Epithelial cell of esophagus (primary cell): ENCODE measurements around the gene FOXD1.
A peak's percentile ranks its signal among the peaks of the same experiment; 100 is the strongest.

ENCODE experiments used
- DNase-seq: peaks from one replicate; pipeline ENCODE4 v3.0.0; 2010; ENCODE audit warnings: low read depth
- H3K4me3 ChIP-seq: 2 replicates; pipeline ENCODE4 v1.5.1; 2011; ENCODE audit warnings: mild to moderate bottlenecking, low read length, control low read depth
- TF ChIP-seq, protein P1 (sequence below): IDR thresholded peaks from 2 replicates; pipeline ENCODE4 v1.5.1; 2011; ENCODE audit warnings: low read depth, mild to moderate bottlenecking, low read length, control low read depth, inconsistent platforms; ENCODE audit not compliant: insufficient read depth; ENCODE audit errors: missing control alignments

Gene FOXD1

DNA sequence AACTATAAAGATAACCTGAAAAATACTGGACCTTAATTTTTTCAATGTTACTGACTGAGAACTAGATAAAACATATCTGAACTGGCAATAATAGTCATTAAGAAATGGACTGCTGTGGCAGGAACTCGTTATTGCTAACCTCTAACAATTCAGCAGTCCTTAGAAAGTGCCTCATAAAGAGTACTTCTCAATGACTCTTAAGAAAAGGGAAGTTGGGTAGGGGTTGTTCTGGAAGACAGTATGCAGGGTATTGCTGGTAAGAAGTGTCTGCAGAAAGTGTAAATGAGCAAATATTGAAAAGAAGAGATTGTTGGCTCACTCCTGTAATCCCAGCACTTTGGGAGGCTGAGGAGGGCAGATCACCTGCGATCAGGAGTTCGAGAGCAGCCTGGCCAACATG lies 27.9 kb downstream of the FOXD1 start:
- no peak overlapping the region for H3K4me3 ChIP-seq
- DNase-seq: no peak
- TF ChIP-seq, protein P1, sequence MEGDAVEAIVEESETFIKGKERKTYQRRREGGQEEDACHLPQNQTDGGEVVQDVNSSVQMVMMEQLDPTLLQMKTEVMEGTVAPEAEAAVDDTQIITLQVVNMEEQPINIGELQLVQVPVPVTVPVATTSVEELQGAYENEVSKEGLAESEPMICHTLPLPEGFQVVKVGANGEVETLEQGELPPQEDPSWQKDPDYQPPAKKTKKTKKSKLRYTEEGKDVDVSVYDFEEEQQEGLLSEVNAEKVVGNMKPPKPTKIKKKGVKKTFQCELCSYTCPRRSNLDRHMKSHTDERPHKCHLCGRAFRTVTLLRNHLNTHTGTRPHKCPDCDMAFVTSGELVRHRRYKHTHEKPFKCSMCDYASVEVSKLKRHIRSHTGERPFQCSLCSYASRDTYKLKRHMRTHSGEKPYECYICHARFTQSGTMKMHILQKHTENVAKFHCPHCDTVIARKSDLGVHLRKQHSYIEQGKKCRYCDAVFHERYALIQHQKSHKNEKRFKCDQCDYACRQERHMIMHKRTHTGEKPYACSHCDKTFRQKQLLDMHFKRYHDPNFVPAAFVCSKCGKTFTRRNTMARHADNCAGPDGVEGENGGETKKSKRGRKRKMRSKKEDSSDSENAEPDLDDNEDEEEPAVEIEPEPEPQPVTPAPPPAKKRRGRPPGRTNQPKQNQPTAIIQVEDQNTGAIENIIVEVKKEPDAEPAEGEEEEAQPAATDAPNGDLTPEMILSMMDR: no peak

DNA sequence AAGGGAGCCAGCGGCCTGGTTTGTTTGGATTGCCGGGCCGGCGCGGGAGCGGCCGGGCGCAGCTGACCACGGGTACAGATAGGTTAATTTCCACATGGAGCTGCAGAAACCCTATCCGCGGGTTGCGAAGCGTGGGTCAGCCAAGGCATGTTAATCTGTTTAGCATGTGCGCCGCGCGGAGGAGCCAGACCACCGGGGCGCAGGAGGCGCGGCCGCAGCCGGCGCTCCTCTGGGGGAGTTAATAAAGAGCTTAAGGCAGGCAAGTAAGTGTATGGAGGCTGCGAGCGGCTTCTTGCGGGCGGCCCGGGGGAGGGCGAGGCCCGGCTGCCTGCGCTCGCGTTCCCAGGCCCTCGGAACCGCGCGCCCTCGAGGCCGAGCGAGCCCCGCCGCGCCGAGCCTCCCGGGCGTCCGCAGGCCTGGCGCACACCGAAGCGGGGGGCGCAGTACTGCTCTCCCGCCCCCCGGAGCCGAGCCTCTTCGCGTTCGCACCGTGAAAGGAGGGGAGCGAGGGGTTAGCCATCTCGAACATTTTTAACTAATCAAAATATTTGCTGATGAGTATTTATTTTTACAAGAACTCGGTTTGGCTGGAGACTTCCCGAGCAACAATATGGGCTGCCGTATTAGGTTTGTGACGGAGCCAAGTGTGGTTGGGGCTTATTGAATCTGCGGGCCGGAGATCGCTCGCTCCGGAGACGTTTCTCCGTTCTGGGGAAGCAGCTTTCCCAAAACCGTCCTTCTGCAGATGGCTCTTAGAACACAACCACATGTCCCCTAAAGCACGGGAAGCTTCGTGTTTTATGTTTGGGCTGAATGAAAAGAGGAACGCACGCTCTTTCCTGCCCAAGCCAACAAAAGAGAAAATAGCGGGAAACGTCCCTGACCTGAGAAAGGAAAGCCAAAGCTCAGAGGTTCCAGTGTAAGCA lies 28.8 kb downstream of the FOXD1 start:
- TF ChIP-seq, protein P1: no peak
- H3K4me3 ChIP-seq: peak overlapping the region; percentile 14
- DNase-seq: peak; percentile 23

DNA sequence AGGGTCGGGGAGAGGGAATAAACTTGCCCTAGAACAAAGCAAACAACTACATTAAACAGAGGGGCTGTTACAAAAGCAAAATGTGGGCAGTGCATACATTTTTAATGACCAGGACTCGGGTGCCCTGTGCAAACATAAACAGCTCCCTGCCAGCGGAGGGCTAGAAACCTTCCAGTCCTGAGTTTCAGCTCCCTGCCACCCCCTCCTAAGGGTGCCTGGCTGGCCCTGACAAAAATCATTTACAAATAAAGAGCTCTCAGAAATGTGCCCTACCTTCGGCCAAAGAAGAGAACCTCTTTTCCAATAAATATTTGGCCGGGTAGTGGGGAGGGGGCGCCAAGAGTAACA lies 29.5 kb downstream of the FOXD1 start:
- TF ChIP-seq, protein P1: no peak
- no peak for DNase-seq
- no peak overlapping the region for H3K4me3 ChIP-seq

DNA sequence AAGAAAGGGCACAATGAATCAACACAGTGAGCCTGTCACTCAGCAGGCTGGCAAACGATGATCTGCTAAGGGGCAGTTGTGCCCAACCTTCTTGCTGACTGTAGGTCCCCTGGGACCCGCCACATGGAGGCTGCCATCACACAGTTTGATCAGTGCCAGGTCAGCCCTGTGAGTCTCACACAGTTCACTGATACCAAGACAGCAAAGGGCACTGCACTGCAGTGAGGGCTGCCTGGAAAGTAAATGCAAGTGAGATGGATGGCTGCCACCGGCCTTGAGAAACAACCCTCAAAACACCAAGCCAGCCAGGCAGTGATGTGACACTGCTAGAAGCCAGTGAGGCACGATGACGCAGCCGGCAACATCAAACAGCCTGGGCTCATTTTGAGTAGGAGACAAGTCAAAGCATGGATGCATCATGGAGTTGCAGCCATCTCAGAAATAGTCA lies 30.3 kb downstream of the FOXD1 start:
- peak; percentile 23 for DNase-seq
- H3K4me3 ChIP-seq: no peak overlapping the region
- TF ChIP-seq, protein P1: no peak

DNA sequence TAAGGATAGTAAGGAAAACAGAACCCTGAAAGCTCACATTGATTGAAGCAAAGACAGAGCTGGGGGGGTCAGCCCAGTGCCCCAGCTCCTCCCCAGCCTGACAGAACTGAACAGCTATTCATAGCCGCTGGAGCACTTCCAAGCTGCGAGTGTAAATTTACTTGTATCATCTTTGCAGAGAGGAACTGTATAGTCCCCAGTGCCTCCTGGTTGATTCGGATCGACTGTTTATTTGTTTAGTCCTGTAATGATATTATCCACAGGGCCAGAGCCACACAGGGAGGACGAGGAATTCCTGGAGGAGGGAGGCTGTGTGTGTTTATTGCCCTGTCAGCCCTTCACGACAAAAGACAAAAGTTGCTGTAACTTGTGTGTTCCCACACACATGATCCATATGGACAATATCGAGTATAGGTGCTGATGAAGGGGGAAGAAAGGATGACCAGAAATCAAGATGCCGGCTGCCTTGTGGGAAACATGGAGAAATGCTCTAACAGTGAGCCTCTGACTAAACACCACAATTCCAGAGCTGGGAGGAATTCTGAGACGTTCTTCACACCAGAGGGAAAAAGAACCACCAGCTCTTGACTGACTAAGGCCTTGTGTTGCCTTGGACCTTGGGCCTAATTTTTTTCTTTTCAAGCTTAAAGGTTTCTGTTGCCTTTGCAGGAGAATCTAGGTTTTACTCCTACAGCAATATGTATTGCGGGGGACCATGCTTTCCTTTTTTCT lies 31.1 kb downstream of the FOXD1 start:
- no peak overlapping the region for H3K4me3 ChIP-seq
- no peak for DNase-seq
- TF ChIP-seq, protein P1: no peak

DNA sequence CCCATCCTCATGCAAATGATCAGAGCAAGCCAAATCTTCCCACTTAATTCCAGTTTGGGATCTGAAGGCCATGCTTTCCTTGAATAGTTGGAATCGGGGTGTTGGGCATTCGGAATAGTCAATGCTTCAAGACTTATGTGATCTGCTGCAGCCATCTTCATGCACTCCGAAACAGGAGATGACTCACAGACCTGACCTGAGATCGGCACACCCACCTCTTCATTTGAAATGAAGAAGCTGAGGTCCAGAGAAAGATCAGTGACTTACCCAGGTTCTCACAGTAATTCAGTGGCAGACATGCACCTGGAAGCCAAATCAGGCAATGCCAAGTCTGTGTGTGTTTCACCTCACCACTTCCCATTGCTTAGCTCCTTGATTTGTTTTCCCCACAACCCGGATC lies 33.0 kb downstream of the FOXD1 start:
- TF ChIP-seq, protein P1: no peak
- H3K4me3 ChIP-seq: no peak overlapping the region
- DNase-seq: peak; percentile 20
